HG03066 (cell line): ENCODE data around the gene CCL19.
A peak's percentile ranks its signal among the peaks of the same experiment; 100 is the strongest.
"Not testable (repeated sequence)": the region's sequence is repeated elsewhere in the genome, so short reads cannot be mapped to it uniquely, and the experiment has no call there.

Source experiments
- ATAC-seq: cut with Tn5 transposase; IDR thresholded peaks from one replicate; pipeline ENCODE4 v1.9.1; 2021; ENCODE audit warnings: low read depth; ENCODE audit not compliant: unreplicated experiment

The CCL19 gene

DNA sequence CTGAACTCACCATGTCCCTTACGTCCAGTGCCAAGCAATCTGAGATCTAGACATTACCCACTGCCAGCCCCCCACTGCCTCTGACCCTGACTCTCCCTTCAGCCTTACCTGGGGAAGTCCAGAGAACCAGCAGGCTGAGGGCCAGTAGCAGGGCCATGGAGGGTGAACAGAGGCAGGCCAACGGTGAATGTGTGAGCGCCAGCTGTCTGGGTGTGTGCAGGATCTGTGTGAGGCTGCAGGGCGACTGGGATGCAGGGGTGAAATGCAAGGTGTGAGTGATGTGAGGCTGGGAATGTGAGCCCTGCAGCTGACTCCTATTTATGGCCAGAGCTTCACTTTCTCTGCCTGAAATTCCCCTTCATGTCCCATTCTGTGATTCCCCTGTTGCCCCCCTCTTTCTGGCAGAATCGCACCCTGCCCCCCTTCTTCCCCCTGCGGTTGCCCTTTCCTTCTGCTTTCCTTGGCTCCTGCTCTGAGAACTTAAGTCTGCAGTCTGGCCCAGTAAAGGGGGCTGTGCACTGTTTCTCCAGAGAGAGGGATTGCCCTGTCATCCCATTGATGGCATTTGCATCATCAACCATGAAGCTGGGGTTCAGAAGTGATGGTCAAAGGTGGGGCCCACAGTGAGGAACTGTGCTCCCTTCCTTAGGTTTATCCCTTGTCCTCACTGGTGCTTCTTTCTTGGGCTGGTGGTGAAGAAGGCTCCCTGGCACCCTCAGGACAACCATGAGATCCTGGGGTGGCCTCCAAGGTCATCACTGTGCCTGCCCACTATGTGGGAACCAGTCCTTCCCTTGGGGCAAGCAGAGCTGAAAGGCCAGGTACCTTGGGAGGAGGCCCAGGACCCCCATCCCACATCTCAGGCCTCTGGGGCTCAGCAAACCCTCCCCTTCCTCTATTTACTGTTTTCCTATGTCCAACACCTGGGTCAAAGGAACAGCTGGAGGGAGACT, at the start of gene CCL19:
TSS of gene CCL19 (minus strand) at position 294 of the 953 bp plus-strand sequence. CDS start at position 157, 137 bp downstream.
- ATAC-seq: no peak

DNA sequence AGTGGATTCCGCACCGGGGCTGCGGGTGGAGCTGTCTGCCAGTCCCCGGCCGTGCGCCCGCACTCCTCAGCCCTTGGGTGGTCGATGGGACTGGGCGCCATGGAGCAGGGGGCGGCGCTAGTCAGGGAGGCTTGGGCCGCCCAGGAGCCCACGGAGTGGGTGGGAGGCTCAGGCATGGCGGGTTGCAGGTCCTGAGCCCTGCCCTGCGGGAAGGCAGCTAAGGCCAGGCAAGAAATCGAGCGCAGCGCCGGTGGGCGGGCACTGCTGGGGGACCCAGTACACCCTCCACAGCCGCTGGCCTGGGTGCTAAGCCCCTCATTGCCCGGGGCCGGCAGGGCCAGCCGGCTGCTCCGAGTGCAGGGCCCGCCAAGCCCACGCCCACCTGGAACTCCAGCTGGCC, 49.1 kb upstream of the CCL19 start:
- ATAC-seq: not testable (repeated sequence)

DNA sequence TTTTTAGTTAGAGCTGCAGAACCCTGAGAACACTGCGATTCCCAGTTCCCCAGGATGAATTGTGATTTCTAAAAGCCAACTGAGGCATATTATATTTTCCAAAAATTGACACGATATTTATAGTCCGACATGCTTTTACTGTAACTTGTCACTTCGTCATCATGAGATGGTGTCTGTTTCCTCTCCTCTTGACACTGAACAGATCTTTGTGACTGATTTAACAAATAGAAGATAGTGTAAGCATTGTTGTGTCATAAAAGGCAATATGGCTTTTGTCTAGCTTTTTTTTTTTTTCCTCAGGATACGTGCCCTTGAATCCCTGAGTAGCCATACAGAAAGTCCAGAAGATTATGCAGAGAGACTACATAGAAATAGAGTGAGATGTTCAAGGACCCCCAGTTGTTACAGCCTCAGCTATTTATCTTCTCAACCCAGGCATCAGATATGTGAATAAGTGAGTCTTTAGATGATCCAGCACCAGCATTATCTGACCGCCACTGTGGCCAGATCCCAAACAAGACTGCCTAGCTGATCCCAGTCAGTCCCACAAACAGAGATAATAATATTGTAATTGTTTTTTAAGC, 46.7 kb upstream of the CCL19 start:
- ATAC-seq: no peak

DNA sequence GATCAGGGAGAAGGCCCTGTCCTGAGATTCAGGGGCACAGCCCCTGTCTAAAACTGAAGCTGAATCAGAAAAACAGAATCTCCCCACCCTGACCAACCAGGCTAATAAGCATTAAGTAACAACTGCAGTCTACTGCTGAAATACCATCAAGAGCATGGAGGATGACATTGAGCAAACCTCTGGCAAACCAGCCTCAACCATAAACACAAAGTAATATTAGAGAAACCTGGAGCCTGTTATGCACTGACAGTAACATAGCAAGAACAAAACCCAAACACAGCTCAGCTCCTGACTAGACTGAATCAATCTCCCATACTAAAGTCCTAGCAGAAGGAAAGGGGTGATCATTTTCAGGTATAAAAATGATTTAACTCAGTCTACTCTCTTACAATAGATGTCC, 43.6 kb upstream of the CCL19 start:
- no peak for ATAC-seq

DNA sequence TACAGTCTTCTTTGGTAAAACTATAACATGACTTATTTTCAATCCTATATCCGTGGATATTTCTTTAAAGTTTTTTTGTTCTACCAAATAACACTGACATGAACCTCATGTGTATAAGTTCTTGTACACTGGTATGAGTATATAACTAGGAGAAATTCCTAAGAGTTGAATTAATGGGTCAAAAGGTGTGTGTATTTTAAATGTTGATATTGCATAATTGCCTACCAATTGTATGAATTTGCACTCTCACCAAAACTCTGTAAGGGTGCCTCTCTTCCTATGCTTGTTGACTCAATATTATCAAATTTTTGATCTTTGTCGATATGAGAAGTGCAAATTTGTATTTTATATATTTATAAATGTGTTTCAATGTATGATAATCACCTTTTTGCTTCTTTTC, 41.8 kb upstream of the CCL19 start:
- no peak for ATAC-seq

DNA sequence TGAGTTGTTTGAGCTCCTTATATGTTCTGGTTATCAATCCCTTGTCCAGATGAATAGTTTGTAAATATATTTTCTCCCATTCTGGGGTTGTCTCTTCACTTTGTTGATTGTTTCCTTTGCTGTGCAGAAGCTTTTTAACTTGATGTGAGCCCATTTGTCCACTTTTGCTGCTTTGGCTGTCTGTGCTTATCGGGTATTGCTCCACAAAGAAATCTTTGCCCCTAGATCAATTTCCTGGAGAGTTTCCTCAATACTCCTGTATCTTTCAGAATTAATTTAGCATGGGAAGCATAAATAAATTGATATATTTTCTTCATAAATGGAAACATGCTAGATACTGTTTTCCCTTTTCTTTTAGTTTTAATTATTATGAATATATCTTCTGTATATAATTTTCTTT, 41.4 kb upstream of the CCL19 start:
- no peak for ATAC-seq

DNA sequence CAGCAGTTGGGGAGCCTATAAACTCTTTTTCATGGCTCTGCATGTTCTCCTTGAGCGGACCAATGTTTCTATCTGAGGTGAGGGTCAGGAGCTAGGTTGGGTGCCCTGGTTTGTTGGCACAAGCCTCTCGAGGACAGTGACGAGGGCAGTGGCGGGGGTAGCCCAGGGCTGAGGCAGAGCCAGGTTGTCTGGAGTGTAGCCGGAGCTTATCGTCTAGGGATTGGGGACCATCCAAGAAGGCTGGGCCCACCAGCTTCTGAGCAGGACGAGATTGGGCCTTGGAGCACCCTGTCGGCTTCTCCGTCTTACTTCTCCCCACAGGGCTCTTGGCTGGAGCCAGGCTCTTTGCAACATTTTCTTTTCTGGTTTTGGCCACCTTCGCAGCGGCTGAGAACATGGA, 32.1 kb upstream of the CCL19 start:
- ATAC-seq: no peak

DNA sequence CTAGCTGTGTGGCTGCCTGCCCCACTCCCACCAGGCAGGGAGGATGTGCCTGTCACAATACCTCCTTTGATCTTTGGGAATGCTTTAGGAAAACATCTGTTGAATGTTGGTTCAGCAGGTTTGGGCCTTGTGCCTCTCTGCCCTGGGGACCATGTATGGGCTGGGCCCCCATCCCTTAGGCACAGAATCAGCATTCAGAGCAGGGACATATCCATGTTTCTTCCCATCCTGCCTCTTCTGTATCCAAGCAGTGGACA, 28.6 kb upstream of the CCL19 start:
- not testable (repeated sequence) for ATAC-seq

DNA sequence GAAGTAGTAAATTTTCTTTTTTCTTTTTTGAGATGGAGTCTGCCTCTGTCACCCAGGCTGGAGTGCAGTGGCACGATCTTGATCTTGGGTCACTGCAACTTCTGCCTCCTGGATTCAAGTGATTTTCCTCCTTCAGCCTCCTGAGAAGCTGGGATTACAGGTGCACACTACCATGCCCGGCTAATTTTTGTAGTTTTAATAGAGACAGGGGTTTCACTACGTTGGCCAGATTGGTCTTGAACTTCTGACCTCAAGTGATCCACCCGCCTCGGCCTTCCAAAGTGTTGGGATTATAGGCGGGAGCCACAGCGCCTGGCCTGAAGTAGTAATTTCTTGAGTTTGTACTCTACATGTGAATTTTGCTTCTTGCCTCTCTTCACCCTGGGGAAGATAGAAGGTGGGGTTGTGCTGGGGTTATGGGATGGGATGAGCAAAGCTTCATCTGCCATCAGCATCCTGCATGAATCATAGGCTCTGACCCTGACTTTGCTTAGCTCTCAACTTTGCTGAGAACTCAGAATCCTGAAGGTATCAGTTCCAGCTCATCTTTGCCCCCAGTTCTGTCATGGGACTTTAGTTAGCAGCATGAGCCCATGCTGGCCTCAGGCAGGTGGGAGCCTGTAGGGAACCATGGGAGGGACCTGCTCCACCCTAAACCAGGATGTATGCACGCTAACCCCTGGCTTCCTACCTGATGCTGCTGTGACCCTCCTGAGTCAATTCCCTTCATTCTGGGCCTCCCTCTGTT, 28.1 kb upstream of the CCL19 start:
- ATAC-seq: no peak

DNA sequence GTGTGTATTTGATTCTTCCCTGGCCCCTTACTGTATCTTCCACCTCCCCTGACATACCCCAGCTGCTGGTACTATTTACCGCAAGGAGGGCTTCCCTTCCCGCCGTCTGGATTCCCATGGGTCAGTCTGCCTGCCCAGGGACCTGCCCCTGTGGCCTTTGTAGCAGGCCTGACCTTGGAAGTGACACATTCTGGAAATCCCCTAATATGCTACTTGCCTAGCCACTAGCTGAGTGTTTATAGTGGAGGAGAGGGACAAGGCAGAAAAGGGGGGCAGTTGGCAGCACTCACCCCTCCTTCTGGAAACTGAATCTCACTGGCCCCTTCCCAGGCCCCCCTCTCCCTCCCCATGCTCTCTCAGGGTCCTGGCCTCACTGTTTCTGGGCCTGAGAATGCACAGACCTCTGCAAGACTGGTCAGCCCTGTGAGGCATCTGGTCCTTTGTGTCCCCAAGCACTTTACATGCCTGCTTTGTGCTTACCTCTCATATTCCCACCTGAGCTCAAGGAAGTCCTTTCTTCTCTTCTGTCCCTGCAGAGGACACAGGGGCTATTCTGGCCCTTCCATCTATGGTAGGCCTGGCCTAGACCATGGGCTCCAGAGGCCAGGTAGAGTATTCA, 27.0 kb upstream of the CCL19 start:
- ATAC-seq: no peak

DNA sequence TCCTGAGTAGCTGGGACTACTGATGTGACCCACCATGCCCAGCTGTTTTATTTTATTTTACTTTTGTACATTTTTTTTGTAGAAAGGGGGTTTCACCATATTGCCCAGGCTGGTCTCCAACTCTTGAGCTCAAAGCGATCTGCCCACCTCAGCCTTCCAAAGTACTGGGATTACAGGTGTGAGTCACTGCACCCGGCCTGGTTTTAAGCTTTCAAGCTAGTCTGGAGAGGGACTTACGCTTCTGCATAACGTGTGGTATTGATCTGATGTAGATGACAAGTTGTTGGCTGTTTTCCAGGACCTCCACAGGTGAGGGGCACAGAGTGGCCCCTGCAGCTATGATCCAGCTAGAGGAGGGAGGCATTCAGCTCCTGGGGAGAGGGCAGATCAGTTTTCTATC, 25.6 kb upstream of the CCL19 start:
- no peak for ATAC-seq

DNA sequence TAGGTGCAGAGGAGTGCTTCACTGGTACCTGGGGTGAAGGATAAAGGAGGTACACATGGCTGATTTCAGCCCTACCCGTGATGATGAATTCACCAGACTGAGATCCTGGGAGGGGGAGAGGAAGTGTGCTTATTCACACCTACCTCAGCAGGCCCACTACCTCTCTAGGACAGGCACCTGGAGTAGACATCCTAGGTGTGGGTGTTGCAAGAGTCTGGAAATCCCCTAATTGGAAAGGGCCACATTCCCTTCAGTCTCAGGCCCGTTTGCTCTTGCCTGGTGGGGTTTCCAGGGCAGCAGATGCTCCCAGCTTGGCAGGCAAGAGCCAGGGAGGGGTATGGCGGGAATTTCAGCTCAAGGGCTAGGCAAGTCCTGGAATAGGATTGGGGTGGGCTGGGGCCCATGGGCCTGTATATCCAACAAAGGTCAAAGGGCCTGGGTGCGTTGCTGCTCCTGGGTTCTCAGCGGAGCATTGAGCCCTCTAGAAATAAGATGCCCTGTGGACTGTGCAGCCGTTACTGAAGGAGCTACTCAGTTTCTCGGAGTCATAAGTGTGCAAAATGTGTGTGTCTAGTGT, 24.7 kb upstream of the CCL19 start:
- no peak for ATAC-seq

DNA sequence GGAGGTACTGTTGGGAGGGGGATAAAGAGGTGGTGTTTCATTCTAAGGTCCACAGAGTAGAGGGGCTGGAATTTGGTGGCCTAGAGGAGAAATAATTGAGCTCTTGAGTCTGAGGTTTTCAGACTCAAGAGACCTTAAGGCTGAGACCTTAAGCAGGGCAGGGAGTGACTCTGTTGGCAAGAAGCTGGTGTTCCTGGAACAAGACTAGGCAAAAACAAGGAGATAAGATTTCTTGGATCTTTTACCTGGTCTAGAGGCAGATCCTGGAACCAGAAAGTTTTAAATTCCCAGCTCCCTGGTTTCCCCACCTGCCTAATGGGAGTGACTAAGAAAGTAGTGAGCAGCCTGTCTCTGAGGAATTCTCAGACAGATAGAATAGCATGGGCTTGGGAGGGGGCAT, 22.9 kb upstream of the CCL19 start:
- no peak for ATAC-seq

DNA sequence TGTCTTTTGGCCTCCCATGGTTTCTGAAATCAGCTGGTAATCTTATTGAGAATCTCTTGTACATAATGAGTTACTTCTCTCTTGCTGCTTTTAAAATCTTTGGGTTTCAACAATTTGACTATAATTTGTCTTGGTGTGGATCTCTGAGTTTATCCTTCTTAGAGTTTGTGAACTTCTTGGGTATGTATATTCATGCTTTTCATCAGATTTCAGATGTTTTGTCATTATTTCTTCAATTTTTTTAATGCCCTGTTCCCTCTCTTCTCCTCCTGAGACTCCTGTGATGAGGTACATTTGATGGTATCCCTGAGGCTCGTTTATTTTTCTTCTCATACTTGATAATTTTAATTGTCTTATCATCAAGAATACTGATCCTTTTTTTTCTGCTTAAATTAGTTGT, 21.1 kb upstream of the CCL19 start:
- no peak for ATAC-seq

DNA sequence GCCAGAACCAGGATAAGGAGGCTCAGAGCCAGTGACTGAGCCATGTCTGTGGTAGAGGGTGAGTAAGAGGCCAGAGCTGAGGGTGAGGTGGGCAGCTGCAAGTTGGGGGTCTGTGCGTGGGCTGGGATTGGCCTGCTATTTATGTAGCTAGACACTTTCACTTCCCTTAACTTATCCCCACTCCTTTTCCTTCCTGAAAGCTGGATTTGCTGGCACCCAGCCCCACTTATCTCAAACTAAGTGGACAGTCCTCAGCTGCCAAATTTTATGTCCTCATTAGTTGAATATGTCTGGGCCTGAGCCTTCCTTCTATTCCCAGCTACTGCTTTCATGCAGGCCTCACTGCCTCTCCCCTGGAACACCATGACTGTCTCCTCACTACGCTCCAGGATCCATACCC, 18.9 kb upstream of the CCL19 start, which contains the start of gene CCL21:
TSS of gene CCL21 (minus strand) at position 114 of the 400 bp plus-strand sequence. CDS start at position 44, 70 bp downstream.
- no peak for ATAC-seq

DNA sequence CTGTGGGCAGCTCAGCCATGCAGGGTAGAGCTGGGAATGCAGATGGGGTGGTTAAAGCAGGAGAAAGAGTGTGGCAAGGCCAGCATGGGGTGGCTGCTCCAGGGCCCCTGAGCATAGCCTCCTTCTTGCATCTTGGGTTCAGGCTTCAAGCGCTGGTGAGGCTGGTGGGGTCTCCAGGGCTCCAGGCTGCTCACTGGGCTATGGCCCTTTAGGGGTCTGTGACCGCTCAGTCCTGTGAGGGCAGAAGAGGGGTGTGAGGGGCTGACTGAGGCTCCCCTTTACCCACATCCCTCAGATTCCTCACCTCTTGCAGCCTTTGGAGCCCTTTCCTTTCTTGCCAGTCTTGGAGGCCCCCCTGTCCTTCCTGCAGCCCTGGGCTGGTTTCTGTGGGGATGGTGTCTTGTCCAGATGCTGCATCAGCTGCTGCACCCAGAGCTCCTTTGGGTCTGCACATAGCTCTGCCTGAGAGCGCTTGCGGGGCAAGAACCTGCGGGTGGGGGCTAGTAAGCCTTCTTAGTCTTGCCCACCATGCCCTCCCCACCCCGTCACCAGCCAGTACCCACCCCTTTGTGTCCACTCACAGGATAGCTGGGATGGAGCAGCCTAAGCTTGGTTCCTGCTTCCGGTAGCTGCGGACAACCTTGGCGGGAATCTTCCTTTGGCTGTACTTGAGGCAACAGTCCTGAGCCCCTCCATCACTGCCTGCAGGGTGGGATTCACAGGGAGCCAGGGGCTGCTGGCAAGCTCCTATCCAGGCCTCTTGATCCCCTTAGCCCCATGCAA, 18.3 kb upstream of the CCL19 start:
- no peak for ATAC-seq

DNA sequence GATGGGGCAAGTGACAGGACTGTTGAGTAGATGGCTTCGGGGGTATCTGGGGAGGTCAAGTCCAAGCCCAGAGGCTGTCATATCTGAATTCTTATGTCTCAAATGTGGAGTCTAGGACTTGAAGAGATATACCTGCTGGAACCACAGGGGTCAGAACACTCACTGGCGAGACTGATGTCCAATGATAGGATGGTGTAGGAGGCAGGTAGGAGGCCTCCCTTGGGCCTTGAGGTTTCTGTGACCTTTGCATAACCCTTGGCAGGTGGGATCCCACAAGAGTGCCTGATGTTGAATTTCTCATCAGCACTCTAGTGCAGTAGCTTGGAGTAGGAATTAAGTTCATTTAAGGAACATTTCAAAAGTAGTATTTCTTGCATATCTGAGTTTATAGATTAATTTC, 16.1 kb upstream of the CCL19 start:
- no peak for ATAC-seq

DNA sequence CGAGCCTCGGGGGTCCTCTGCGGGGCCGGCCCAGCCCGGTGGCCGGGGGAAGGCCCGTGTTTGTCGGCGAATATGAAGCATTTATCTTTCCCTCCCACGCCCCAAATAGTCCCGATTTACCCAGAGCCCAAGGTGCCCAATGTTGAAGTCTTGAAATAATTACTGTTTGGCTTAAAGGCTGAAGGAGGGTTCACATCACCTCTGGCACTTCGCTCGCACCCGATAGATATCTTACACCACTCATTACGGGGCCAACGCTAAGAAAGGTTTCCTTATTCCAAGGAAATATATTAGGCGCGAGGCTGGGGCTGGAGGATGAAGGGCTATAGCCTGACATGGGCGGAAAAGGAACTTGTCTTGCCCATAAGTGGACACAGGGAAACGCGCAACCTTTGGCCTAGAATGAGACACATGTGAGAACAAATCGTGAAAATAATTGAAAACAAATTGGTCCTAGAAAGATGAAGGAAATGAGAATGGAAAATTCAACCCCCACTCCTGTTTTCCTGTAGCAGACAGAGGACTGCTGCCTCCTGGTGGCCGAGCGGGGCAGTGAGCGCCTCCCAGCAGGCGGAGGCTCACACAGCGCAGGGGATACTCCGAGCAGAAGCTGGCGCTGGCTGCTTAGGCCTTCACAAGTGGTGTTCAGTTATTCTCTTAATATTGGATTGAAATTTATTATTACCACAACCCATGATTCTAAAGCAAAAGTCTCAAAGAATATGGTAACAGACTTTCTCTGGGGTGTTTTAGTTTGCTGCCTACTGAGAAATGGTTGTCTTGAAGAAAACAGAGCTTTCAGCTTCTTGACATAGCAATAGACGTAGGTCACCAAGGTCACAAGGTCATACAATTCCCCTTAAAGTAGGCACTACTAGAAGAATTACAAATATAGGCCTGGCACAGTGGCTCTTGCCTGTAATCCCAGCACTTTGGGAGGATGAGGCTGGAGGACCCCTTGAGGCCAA, 11.0 kb upstream of the CCL19 start:
- peak; percentile 73 for ATAC-seq
